HG02763 (cell line): Measurements from ENCODE around the gene MZB1.
"Not testable (repeated sequence)": the region's sequence is repeated elsewhere in the genome, so short reads cannot be mapped to it uniquely, and the experiment has no call there.

ENCODE experiments used
- ATAC-seq: cut with Tn5 transposase; IDR thresholded peaks from one replicate; pipeline ENCODE4 v1.9.1; 2021; ENCODE audit warnings: mild to moderate bottlenecking, moderate library complexity; ENCODE audit not compliant: unreplicated experiment

MZB1 gene

DNA sequence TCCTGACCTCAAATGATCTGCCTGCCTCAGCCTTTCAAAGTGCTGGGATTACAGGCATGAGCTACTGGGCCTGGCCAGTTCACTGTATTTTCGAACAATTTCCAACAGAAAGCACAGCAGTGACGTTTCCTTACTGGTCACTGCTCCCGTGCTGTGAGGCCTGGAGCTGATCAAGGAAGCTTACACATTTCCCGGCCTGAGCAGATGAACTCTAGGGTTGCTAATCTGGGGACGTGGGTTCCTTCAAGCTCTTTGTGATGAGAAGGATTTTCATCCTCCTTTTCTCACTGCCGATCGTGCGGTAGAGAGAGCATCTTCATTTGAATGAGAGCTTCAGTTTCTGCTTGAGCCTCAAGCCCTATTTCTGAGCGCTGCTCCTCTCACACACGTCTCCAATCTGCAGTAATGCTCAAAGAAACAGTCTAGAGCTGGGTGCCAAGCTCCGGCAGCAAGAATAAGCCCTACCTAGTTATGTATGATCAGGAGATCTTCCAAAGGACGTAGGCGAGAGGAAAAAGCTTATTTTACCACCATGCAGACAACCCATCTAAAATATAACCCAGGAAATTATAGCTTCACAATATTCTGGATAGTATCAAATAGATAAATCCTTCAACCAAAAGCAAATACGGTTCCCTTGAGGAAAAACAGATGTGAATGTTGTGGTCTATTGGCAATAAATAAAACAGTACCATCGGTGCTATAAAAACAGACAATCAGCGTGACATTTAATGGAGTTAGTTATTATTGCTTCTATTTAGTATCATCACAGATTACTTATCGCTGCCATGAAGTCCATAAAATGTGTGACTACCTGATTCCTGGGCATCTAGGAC, 21.5 kb upstream of the MZB1 start:
- no peak for ATAC-seq

DNA sequence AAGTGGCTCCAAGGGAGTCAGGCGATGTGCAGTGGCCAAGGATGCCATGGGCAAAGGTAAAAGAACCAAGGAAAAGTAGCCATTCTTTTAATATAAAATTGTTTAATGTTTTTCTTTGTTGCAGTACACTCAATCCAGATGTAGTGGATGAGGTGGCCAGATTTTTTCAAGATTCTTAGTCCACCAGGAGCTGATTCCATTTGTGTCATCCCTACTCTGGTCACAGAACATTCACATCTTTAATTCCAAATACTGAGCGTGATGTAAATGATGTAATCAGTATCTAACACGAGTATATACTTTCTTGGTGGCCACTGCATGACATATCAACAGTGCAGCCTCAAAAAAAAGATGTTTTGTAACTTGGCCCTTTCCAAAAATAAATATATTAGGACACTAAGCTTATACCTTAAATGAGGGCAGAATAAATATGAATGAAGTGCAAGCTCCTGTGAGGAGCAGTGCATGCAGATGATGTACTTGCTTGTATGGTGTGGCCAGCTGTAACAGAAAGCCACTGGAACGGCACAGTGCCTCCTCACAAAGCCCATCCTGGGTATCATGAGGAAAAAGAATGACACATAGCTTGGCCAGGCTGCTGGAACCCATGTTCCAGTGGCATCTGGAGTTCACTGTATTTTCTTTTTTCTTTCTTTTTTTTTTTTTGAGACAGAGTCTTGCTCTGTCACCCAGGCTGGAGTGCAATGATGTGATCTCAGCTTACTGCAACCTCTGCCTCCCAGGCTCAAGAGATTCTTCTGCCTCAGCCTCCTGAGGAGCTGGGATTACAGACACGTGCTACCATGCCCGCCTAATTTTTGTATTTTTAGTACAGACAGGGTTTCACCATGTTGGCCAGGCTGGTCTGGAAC, 20.6 kb upstream of the MZB1 start:
- ATAC-seq: no peak

- ATAC-seq: not testable (repeated sequence)
Observed at GRCh38 chr5:139409116-139409515, 19.4 kb upstream of the MZB1 start.

GRCh38 chr5:139408191-139408590, 18.5 kb upstream of the MZB1 start:
- ATAC-seq: no peak

- ATAC-seq: no peak
Observed at GRCh38 chr5:139407517-139407916, 17.8 kb upstream of the MZB1 start.

DNA sequence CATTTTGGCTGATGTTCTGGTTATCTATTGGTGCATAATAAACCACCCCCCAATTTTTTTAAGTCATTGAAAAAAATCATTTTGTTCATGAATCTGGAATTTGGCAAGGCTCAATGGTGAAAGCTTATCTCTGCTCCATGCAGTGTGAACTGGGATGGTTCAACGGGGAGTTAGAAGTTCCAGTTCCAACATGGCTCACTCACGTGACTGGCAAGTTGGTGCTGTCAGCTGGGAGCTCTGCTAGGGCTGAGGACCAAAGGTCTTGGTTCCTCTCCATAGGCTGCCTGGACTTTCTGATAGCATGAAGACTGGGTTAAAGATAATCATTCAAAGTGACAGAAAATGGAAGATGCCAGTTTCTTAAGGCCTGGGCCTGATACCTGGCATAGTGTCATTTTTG, 17.2 kb upstream of the MZB1 start:
- no peak for ATAC-seq

DNA sequence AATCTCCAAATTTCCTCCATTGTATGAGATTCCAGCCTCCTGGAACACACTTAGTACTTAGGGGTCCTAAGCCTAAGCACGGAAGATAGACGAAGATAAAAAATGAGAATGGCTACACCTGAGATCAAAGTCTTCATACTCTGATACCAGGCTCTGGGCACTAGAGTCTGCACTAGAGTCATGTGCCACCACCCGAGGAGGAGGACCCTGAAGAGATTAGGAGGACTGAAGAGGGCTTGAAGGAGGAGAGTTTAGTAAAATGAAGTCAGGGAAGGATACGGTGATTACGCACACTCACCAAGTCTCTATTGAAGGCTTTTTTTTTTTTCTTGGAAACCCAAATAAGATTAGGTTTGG, 14.7 kb upstream of the MZB1 start:
- ATAC-seq: no peak

DNA sequence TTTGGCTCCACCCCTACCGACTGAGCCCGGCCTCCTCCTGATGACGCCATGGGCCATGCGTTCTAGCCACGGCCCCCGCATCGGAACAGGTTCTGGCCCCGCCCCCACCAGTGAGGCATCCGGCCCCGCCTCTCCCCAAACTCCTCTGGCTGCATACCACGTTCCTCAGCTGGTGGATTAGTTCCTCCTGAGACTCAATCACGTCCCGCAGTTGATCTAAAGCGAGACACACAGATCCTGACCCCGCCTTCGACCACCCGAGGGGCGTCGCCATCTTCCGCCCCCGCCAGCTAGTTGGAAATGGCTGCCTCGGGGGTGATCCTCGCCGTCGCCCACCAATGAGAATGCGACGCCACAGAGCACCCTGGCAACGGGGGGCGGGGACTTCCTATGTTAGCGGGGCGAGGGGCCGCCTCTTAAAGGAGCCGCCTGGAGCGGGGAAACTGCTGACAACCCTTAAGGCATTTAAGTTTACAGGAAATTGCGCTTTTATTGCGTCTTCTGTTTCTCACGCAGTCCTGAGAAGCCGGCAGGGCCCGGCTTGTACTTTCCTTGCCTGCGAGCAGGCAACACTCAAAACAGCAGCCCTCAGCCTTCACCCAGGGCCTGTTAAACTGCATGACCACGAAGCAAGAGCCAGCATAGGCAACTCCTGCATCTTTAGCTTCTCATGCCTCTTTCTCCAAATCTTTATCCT, 14.2 kb upstream of the MZB1 start, which contains the start of gene SPATA24:
SPATA24 (minus strand) TSS at position 303 of the 697 bp plus-strand sequence; CDS start at position 274, 29 bp downstream.
- ATAC-seq: peak; percentile 85

- ATAC-seq: no peak
Observed at GRCh38 chr5:139403418-139403786, 13.7 kb upstream of the MZB1 start.

- ATAC-seq: no peak
Observed at GRCh38 chr5:139402561-139403158, 12.9 kb upstream of the MZB1 start.

DNA sequence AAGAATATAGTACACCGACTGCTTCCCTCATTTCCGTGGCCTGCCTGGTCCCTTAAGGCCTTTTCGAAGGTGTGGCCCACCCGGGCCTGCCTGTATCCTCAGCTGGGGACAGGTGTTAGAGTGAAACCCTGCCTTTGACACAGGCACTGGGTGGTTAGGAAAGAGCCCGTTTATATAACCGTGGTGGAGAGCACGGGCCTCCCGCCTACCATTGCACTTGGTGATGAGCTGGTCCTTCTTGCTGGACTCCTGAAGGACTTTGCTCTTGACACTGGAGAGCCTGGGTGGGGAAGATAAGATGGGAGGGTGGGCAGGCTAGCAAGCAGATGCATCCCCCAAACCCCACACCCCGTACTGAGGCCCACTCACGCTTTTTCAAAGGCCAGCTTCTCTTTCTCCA, 11.8 kb upstream of the MZB1 start:
- ATAC-seq: no peak

DNA sequence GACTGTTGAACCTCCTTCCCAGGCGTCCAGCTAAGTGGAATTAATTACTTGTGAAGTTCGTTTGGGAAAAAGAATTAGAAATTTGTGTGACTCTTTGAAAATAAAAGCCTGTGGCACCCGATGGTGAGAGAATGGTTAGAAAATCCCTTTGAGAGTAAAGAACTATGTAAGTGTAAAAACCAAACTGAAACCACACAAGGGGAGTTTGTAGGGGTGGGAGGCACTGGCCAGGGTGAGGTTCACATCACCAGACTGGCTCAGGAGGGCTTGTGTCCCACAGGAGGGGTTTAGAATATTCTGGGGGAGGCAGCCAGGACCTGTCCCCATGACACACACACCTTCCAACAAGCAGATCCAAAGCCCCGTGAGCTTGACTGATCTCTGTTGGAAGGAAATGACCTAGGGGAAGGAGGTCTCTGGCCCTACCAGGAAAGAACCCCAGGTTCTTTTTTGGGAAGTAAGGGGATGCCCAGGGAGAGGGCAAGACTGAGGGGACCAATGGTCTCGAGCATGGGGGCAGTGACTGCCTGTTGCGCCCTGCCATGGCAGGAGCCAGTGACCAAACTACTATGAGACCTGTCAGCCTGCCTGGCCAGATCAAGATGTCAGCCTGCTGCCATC, 9.9 kb upstream of the MZB1 start:
- ATAC-seq: no peak

DNA sequence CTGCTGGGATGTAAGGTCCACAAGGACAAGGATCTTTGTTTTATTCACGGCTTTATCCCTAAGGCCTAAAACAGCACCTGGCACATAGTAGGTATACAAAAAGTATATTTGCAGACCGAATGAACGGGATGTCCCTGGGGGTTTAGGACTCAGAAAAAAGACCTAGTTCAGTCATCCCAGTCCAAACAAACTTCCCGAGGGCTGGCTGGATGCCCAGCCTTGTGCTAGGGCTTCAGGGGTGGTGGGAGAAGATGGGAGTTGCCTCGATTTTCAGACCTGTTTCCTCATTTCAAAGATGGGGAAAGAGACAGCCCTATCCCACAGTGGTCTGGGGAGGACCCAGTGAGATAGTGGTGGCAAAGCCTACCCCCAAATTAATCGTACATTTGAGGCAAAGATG, 8.2 kb upstream of the MZB1 start:
- ATAC-seq: no peak

GRCh38 chr5:139396691-139397090, 7.0 kb upstream of the MZB1 start:
- ATAC-seq: no peak

DNA sequence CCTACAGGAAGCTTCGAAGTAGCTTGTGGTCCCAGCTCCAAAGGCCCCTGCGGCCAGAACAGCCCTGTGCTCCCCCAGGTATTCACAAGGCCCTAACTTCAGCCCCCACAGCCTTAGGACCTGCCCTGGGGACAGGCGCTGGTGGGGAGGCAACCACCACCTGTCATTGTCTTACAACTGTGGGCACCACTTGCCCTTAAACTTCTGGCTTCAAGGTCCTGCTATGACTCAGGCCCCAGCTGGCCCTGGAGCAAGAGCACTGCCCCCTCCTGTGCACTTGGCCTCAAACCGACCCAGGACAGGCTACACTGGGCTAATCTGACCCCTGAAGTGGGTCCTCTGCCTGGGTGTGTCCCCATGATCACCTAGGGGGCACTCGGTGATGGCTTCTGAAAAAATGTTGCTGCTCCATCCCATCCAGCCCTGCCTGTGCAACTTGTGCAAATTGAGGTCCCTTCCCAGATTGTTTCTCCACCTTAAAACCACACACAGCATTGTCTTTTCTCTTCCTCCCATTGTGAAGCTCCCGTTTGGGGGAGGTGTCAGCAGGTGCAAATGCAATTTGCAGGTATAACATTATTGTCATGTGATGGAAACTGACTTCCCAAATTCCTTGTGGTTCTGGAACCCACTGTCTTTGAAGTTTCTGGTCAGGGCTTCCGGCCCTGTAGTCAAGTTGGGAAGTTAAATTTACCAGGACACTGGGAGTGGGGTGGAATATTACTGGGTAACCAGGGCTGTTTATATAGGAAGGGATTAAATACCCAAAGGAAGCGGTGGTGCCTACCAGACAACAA, 6.3 kb upstream of the MZB1 start:
- no peak for ATAC-seq

GRCh38 chr5:139394654-139395566, 5.2 kb upstream of the MZB1 start, which contains the start of gene PROB1:
TSS of gene PROB1 (minus strand) at chr5:139395104. CDS start at chr5:139395081, 23 bp downstream.
- no peak for ATAC-seq

- ATAC-seq: no peak
Observed at GRCh38 chr5:139394123-139394653, 4.5 kb upstream of the MZB1 start.

DNA sequence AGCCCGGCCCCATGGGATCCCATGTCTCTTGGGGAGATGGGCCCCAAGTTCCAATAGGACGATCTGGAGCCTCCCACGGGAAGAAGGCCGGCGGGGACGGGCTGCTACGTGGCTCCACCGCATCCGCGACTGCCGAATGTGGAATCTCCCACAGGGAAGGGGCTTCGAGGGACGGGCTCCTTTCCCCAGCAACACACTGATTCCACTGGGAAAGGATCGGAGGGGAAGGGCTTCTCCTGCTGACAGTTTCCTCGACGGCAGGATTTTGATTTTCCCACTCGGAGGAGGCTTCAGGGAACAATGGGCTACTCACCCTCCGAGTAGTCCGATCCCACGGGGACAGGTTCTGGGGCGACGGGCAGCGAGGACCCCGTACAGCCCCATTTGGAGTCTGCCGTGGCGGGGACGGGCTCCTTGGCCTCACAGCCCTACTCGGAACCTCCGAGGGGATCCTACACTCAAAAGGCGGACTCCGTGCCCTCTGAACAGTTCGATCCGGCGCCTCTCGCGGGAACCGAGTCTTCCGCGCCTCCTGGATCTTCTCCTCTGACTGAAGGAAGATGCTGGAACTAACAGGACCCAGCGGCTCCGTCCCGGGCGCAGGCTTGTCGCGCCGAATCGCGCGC, 3.9 kb upstream of the MZB1 start:
- ATAC-seq: no peak
